ENCODE measurements around the gene ARHGAP32.
"Not testable (repeated sequence)": the region's sequence is repeated elsewhere in the genome, so short reads cannot be mapped to it uniquely, and the experiment has no call there.

Gene ARHGAP32

DNA sequence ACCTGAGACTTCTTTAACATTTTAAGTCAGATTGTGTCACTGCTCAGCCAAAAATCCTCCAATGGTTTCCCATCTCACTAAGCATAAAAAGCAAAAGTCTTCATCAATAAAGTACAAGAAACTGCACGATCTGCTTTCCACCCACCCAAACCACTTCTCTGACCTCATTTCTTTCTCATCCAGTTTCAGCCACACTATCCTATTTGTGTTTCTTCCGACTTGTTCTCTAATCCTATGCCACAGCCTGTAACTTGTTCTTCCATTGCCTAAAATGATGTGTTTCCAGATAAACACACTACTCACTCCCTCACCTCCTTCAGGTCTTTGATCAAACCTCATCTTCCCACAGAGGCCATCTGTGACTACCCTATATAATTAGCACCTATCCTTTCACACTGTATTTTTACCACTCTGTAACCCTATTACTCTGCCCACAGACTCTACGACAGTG, 28.4 kb downstream of the ARHGAP32 start:
- H3K9me3 ChIP-seq, result peaks cover 11% of the 10 kb centered on the region
- no peaks in the 10 kb centered on the region for H4K20me1 ChIP-seq
- H3K4me1 ChIP-seq, result no peaks in the 10 kb centered on the region
- no peak overlapping the region for H3K4me3 ChIP-seq
- H3K9ac ChIP-seq, result no peak overlapping the region
- H3K4me2 ChIP-seq, result no peak overlapping the region
- no peaks in the 10 kb centered on the region for H3K36me3 ChIP-seq
- H3K27me3 ChIP-seq, result no peaks in the 10 kb centered on the region
- no peak for TF ChIP-seq Cebpa-rat (IDR thresholded peaks at IDR 0.05)
- H3K27ac ChIP-seq, result no peak overlapping the region

DNA sequence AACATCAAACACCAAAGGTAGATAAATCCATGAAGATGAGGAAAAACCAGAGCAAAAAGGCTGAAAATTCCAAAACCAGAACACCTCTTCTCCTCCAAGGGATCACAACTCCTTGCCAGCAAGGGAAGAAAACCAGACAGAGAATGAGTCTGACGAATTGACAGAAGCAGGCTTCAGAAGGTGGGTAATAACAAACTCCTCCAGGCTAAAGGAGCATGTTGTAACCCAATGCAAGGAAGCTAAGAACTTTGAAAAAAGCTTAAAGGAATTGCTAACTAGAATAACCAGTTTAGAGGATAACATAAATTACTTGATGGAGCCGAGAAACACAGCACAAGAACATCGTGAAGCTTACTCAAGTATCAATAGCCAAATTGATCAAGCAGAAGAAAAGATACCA, 35.0 kb downstream of the ARHGAP32 start:
- H3K27me3 ChIP-seq, H4K20me1 ChIP-seq, H3K4me2 ChIP-seq, H3K4me3 ChIP-seq, H3K4me1 ChIP-seq, H3K9ac ChIP-seq, H3K27ac ChIP-seq: not testable (repeated sequence)
- H3K9me3 ChIP-seq, result peaks cover 57% of the 10 kb centered on the region
- H3K36me3 ChIP-seq, result peaks cover 16% of the 10 kb centered on the region

DNA sequence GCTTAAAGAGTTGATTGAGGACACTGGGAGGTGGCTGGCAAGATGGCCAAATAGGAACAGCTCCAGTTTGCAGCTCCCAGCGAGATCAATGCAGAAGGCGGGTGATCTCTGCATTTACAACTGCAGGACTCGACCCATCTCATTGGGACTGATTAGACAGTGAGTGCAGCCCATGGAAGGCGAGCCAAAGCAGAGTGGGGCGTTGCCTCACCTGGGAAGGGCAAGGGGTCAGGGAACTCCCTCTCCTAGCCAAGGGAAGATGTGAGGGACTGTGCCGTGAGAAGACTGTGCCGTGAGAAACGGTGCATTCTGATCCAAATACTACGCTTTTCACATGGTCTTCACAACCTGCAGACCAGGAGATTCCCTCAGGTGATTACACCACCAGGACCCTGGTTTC, 36.4 kb downstream of the ARHGAP32 start:
- no peak for TF ChIP-seq Cebpa-rat (IDR thresholded peaks at IDR 0.05)
- H3K9me3 ChIP-seq, result peaks cover 64% of the 10 kb centered on the region
- no peak overlapping the region for H3K9ac ChIP-seq
- no peak overlapping the region for H3K4me3 ChIP-seq
- H3K36me3 ChIP-seq, result peaks cover 16% of the 10 kb centered on the region
- H4K20me1 ChIP-seq, result no peaks in the 10 kb centered on the region
- H3K27me3 ChIP-seq, result no peaks in the 10 kb centered on the region
- no peak overlapping the region for H3K27ac ChIP-seq
- H3K4me2 ChIP-seq, result no peak overlapping the region
- H3K4me1 ChIP-seq, result no peaks in the 10 kb centered on the region

DNA sequence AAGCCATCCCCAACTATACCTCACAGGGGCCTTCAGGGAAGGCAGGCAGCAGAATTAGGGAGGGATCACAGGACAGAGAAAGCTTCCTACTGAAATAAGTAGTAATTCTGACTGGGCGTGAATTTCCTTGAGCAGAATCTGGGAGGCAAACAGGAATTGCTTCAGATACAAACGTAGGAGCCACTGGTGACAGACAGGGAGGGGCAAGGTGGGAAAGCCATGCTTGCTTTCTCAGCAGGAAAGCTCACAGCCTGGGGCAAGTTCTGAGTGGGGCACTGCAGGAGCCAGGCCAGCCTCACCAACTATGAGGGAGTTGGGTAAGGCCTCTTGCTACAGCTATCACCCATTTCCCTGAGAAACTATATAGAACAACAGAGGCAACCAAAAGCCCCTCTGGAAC, 43.6 kb downstream of the ARHGAP32 start:
- H3K4me3 ChIP-seq, result no peak overlapping the region
- no peak overlapping the region for H3K27ac ChIP-seq
- H3K4me1 ChIP-seq, result no peaks in the 10 kb centered on the region
- no peak for TF ChIP-seq Cebpa-rat (IDR thresholded peaks at IDR 0.05)
- H3K27me3 ChIP-seq, result no peaks in the 10 kb centered on the region
- no peak overlapping the region for H3K9ac ChIP-seq
- peaks cover 47% of the 10 kb centered on the region for H3K9me3 ChIP-seq
- H3K36me3 ChIP-seq, result no peaks in the 10 kb centered on the region
- H4K20me1 ChIP-seq, result no peaks in the 10 kb centered on the region
- no peak overlapping the region for H3K4me2 ChIP-seq

DNA sequence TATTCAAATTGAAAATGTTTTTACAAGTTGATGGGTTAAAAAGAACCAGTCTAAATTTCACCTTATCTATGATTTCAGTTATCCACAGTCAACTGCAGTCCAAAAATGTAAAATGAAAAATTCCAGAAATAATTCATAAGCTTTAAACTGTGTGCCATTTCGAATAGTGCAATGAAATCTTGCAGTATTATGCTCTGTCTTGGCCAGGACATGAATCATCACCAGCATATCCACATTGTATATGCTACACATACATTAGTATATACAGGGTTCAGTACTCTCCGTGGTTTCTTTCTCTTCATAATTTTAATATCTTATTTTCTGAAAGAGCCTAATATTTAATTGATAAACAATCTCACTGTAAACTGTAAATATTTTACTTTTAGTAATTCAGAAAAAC, 45.9 kb downstream of the ARHGAP32 start:
- Histone ChIP-seq H3K4me3 (no peak overlapping the region), H3K27me3 (no peaks in the 10 kb centered on the region), H4K20me1 (no peaks in the 10 kb centered on the region), H3K27ac (no peak overlapping the region), H3K9me3 (peaks cover 29% of the 10 kb centered on the region), H3K9ac (no peak overlapping the region), H3K4me2 (no peak overlapping the region), H3K36me3 (no peaks in the 10 kb centered on the region), H3K4me1 (no peaks in the 10 kb centered on the region)
- TF ChIP-seq Cebpa-rat (IDR thresholded peaks at IDR 0.05), result no peak

DNA sequence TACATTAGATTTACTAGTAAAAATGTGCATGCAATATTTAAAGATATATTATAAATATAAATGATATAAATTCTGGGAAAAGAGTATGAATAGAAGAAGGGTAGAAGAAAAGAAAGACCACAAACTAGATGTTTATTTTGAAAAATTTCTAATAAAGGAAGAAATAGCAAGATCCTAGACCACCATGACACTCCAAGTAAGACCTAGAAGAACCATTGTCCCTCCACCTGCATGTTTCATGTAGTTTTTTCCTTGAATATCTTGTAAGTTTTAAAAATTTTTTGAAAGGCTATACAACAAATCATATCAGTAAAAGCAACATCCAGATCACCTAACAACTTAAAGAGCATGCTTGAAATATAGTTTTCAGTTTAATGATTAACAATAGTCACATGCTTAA, 46.8 kb downstream of the ARHGAP32 start:
- H3K9me3 ChIP-seq, result peaks cover 21% of the 10 kb centered on the region
- no peaks in the 10 kb centered on the region for H4K20me1 ChIP-seq
- no peak overlapping the region for H3K9ac ChIP-seq
- H3K27ac ChIP-seq, result no peak overlapping the region
- H3K4me1 ChIP-seq, result no peaks in the 10 kb centered on the region
- H3K4me3 ChIP-seq, result no peak overlapping the region
- H3K27me3 ChIP-seq, result no peaks in the 10 kb centered on the region
- H3K36me3 ChIP-seq, result no peaks in the 10 kb centered on the region
- TF ChIP-seq Cebpa-rat (IDR thresholded peaks at IDR 0.05), result no peak
- no peak overlapping the region for H3K4me2 ChIP-seq

GRCh38 chr11:129144256-129144655, 47.9 kb downstream of the ARHGAP32 start:
- H4K20me1 ChIP-seq, result no peaks in the 10 kb centered on the region
- no peak for TF ChIP-seq Cebpa-rat (IDR thresholded peaks at IDR 0.05)
- H3K36me3 ChIP-seq, result no peaks in the 10 kb centered on the region
- no peak overlapping the region for H3K9ac ChIP-seq
- peaks cover 11% of the 10 kb centered on the region for H3K9me3 ChIP-seq
- H3K27me3 ChIP-seq, result no peaks in the 10 kb centered on the region
- H3K4me1 ChIP-seq, result no peaks in the 10 kb centered on the region
- H3K27ac ChIP-seq, result no peak overlapping the region
- no peak overlapping the region for H3K4me2 ChIP-seq
- H3K4me3 ChIP-seq, result no peak overlapping the region

GRCh38 chr11:129143335-129143734, 48.8 kb downstream of the ARHGAP32 start:
- H3K36me3 ChIP-seq, result no peaks in the 10 kb centered on the region
- H3K27ac ChIP-seq, result no peak overlapping the region
- TF ChIP-seq Cebpa-rat (IDR thresholded peaks at IDR 0.05), result no peak
- no peaks in the 10 kb centered on the region for H3K27me3 ChIP-seq
- no peak overlapping the region for H3K9ac ChIP-seq
- H3K4me1 ChIP-seq, result no peaks in the 10 kb centered on the region
- H4K20me1 ChIP-seq, result no peaks in the 10 kb centered on the region
- peaks cover 2% of the 10 kb centered on the region for H3K9me3 ChIP-seq
- no peak overlapping the region for H3K4me3 ChIP-seq
- no peak overlapping the region for H3K4me2 ChIP-seq

DNA sequence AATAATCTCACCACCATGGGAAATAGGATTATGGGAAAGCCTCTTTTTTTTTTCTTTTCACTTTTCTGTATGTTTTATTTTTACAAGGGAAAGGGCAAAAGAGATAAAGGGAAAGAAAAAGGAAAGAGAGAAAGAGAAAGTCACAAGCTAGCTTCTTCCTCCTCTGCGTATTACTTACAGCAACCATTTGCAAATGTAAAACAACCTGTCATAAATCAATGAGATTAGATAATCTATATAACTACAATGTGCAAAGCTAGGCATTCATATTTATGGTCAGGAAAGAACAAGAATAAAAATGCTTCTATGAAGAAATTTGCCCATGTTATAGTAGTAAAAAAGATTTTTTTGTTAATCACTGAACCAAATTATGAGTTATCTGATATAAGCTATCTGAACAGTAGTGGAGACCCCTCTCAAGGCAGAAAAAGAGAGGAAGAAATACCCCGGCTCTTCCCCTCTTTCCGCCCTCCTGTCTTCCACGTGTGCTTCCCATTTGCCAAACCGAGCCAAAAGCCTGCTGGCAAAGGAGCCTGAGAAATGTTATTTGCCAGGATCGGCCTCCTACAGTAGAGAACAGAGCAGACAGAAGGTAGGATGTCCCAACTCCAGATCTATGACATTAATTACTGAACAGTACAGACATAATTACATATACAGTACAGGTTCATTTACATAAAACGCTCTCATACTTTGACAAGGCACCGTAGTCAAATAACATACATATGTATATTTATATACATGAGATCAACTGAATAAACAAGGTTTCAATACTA, 50.2 kb downstream of the ARHGAP32 start:
- no peaks in the 10 kb centered on the region for H3K27me3 ChIP-seq
- TF ChIP-seq Cebpa-rat (IDR thresholded peaks at IDR 0.05), result no peak
- no peak overlapping the region for H3K9ac ChIP-seq
- H4K20me1 ChIP-seq, result no peaks in the 10 kb centered on the region
- H3K27ac ChIP-seq, result no peak overlapping the region
- no peaks in the 10 kb centered on the region; the same call in 1 of the 2 replicates for H3K9me3 ChIP-seq
- H3K36me3 ChIP-seq, result no peaks in the 10 kb centered on the region
- no peaks in the 10 kb centered on the region for H3K4me1 ChIP-seq
- H3K4me3 ChIP-seq, result no peak overlapping the region
- H3K4me2 ChIP-seq, result no peak overlapping the region

GRCh38 chr11:129131316-129131715, 60.8 kb downstream of the ARHGAP32 start:
- no peak for TF ChIP-seq Cebpa-rat (IDR thresholded peaks at IDR 0.05)
- no peak overlapping the region for H3K4me3 ChIP-seq

DNA sequence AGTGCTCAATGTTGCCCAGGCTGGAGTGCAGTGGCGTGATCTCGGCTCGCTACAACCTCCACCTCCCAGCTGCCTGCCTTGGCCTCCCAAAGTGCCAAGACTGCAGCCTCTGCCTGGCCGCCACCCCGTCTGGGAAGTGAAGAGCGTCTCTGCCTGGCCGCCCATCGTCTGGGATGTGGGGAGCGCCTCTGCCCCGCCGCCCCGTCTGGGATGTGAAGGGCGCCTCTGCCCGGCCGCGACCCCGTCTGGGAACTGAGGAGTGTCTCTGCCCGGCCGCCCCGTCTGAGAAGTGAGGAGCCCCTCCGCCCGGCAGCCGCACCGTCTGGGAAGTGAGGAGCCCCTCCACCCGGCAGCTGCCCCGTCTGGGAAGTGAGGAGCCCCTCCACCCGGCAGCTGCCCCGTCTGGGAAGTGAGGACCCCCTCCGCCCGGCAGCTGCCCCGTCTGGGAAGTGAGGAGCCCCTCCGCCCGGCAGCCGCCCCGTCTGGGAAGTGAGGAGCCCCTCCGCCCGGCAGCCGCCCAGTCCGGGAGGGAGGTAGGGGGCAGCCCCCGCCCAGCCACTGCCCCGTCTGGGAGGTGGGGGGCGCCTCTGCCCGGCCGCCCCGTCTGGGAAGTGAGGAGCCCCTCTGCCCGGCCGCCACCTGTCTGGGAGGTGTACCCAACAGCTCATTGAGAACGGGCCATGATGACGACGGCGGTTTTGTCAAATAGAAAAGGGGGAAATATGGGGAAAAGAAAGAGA, 63.1 kb downstream of the ARHGAP32 start:
- H3K36me3 ChIP-seq, H3K9me3 ChIP-seq, H3K9ac ChIP-seq, H3K4me2 ChIP-seq, H4K20me1 ChIP-seq, H3K27ac ChIP-seq, H3K27me3 ChIP-seq, H3K4me3 ChIP-seq, H3K4me1 ChIP-seq: not testable (repeated sequence)

More at GRCh38 chr11:129131316-129131715, 60.8 kb downstream of the ARHGAP32 start:
- Histone ChIP-seq H4K20me1 (no peaks in the 10 kb centered on the region), H3K9me3 (peaks cover 9% of the 10 kb centered on the region; the same call in 1 of the 2 replicates), H3K27me3 (no peaks in the 10 kb centered on the region), H3K9ac (no peak overlapping the region), H3K4me2 (no peak overlapping the region), H3K4me1 (no peaks in the 10 kb centered on the region), H3K27ac (no peak overlapping the region), H3K36me3 (no peaks in the 10 kb centered on the region)

Measured in BLaER1 (cell line).